ENCODE measurements around the gene ADGRG4. TPM values are rescaled to one million over a fixed set of nuclear protein-coding genes. Genes with fewer than 3 reads are reported as not detected.

ADGRG4 gene
- total and polyA plus RNA-seq, 2 of the 8 experiments (the other 6 are each of a cell fraction or from before 2014, with no cell fraction given) = not detected

GRCh38 chrX:136260776-136261175 is 40.0 kb upstream of the ADGRG4 start:
- Histone ChIP-seq H4K5ac (ENCODE audit: insufficient read length, low read depth, low read length) (no peak overlapping the region), H3K23ac (ENCODE audit: insufficient read length) (no peak overlapping the region), H4K20me1 (replicated peaks in 1 of 2; ENCODE audit: control insufficient read depth in 1 of 2, insufficient read depth in 2 of 2, low read length in 2 of 2) (no peaks in the 10 kb centered on the region), H3K4me1 (replicated peaks in 1 of 4; ENCODE audit: control insufficient read depth in 3 of 4, insufficient read depth in 4 of 4, low read length in 3 of 4) (no peaks in the 10 kb centered on the region), H3K4me2 (ENCODE audit: insufficient read depth in 1 of 2, low read depth in 2 of 2, low read length in 2 of 2) (no peak overlapping the region), H2AFZ (ENCODE audit: low read length) (no peak overlapping the region), H3K79me1 (ENCODE audit: low read depth, low read length) (no peaks in the 10 kb centered on the region), H4K8ac (ENCODE audit: extremely low read depth, insufficient read depth, low read length) (no peak overlapping the region), H2BK20ac (ENCODE audit: low read length) (no peak overlapping the region), H4K91ac (replicated peaks; ENCODE audit: insufficient read length, low read length) (no peak overlapping the region), H2BK120ac (replicated peaks; ENCODE audit: low read depth, low read length) (no peak overlapping the region), H3K23me2 (ENCODE audit: low read depth, low read length) (no peaks in the 10 kb centered on the region), H2AK5ac (ENCODE audit: low read depth, low read length) (no peak overlapping the region), H3K18ac (ENCODE audit: extremely low read depth, low read length) (no peak overlapping the region), H3K27me3 (replicated peaks in 1 of 4; ENCODE audit: control insufficient read depth in 3 of 4, extremely low read depth in 1 of 4, insufficient read depth in 3 of 4, low read length in 3 of 4) (no peaks in the 10 kb centered on the region), H3K36me3 (ENCODE audit: control insufficient read depth in 2 of 4, insufficient read depth in 4 of 4, low read length in 3 of 4) (no peaks in the 10 kb centered on the region), H3K14ac (ENCODE audit: insufficient read length) (no peak overlapping the region), H2BK5ac (ENCODE audit: low read depth, low read length) (no peak overlapping the region), H3K9me3 (ENCODE audit: insufficient read depth in 2 of 2, low read depth in 1 of 2, low read length in 1 of 2) (no peaks in the 10 kb centered on the region), H3K4me3 (ENCODE audit: extremely low read depth in 1 of 4, insufficient read depth in 2 of 4, low read depth in 3 of 4, low read length in 4 of 4) (no peak overlapping the region), H2BK15ac (ENCODE audit: low read length) (no peak overlapping the region), H3K56ac (replicated peaks; ENCODE audit: insufficient read length, low read depth, low read length) (no peak overlapping the region), H2BK12ac (ENCODE audit: low read depth, low read length) (no peak overlapping the region), H3K79me2 (ENCODE audit: control insufficient read depth in 1 of 2, insufficient read depth in 2 of 2, low read length in 2 of 2) (no peaks in the 10 kb centered on the region), H3K27ac (ENCODE audit: low read depth, low read length) (no peak overlapping the region), H3K9ac (replicated peaks in 1 of 4; ENCODE audit: extremely low read depth in 1 of 4, low read depth in 3 of 4, low read length in 3 of 4) (no peak overlapping the region), H3K4ac (replicated peaks; ENCODE audit: insufficient read length, low read depth, low read length) (no peak overlapping the region)
- FAIRE-seq (no peak), DNase-seq (ENCODE audit: low read depth in 1 of 2, low spot score in 2 of 2) (no peak)
- CTCF ChIA-PET (ENCODE audit: partially characterized antibody) = interaction anchor here (1.3 kb wide), 1 partner anchor 8 kb away, joined by 12 read pairs; no protein-coding TSS in a partner anchor
- POLR2A ChIA-PET (ENCODE audit: partially characterized antibody) = no interaction called here
- TF ChIP-seq RBBP5 (IDR thresholded peaks at IDR 0.05; ENCODE audit: borderline replicate concordance, low read depth, low read length) (no peak), RNF2 (IDR thresholded peaks at IDR 0.05; ENCODE audit: borderline replicate concordance, low read depth, low read length, missing control alignments, poor library complexity, severe bottlenecking) (no peak), ASH2L (IDR thresholded peaks at IDR 0.05; ENCODE audit: low read length) (no peak), SP1 (IDR thresholded peaks at IDR 0.05; ENCODE audit: low read depth, low read length) (no peak), ZNF274 (IDR thresholded peaks at IDR 0.05; ENCODE audit: borderline replicate concordance, extremely low read depth, low read length) (no peak), SUZ12 (IDR thresholded peaks at IDR 0.05; ENCODE audit: low read length) (no peak), FOSL1 (IDR thresholded peaks at IDR 0.05; ENCODE audit: insufficient read depth, low read depth, low read length) (no peak), JUND (IDR thresholded peaks at IDR 0.05; ENCODE audit: low read length) (no peak), PHF8 (conservative IDR thresholded peaks at IDR 0.05; ENCODE audit: low read depth, low read length) (no peak), GABPA (IDR thresholded peaks at IDR 0.05; ENCODE audit: borderline replicate concordance, insufficient read depth, low read length) (no peak), TAF7 (optimal IDR thresholded peaks at IDR 0.05; ENCODE audit: borderline replicate concordance, low read depth, low read length) (no peak), CEBPB (IDR thresholded peaks at IDR 0.05; ENCODE audit: low read depth, low read length) (no peak), CHD1 (IDR thresholded peaks at IDR 0.05; ENCODE audit: low read depth, low read length) (no peak), KDM5A (IDR thresholded peaks at IDR 0.05; ENCODE audit: low read length) (no peak), GTF2F1 (IDR thresholded peaks at IDR 0.05; ENCODE audit: borderline replicate concordance, low read depth, low read length) (no peak)
